Keratinocyte (primary cell): ENCODE results near the gene MICAL3.

Experiments used
- EZH2 ChIP-seq: IDR thresholded peaks from one replicate; pipeline ENCODE4 v1.6.1; 2012; ENCODE audit warnings: inconsistent platforms, mild to moderate bottlenecking, low read length, moderate library complexity
- TF ChIP-seq, protein P1 (sequence below), 3 experiments: IDR thresholded peaks in 1 of 3; conservative IDR thresholded peaks in 1 of 3; optimal IDR thresholded peaks in 1 of 3; 2 replicates in 2 of 3; 3 replicates in 1 of 3; pipeline versions ENCODE3 to v1.5.1; 2011; ENCODE audit warnings: low read length in 3 of 3, mild to moderate bottlenecking in 3 of 3, moderate library complexity in 2 of 3, control low read depth in 1 of 3, inconsistent platforms in 1 of 3; ENCODE audit not compliant: insufficient read depth in 2 of 3; ENCODE audit errors: extremely low read depth in 1 of 3

DNA sequence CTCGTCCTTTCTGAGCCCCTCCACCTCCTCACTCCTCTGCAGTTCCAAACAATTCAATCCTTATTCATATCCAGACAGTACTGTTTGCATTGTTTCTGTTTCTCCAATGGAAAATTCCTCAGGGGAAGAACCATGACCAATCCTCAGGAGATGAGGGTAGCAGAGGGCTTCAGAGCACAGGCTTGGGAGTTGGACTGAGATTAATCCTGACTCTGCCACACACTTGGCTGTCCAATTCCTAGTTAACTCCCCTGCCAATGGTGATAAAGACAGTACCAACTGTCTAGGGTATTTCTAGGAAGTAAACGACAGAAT, 58.0 kb downstream of the MICAL3 start:
- TF ChIP-seq, protein P1, sequence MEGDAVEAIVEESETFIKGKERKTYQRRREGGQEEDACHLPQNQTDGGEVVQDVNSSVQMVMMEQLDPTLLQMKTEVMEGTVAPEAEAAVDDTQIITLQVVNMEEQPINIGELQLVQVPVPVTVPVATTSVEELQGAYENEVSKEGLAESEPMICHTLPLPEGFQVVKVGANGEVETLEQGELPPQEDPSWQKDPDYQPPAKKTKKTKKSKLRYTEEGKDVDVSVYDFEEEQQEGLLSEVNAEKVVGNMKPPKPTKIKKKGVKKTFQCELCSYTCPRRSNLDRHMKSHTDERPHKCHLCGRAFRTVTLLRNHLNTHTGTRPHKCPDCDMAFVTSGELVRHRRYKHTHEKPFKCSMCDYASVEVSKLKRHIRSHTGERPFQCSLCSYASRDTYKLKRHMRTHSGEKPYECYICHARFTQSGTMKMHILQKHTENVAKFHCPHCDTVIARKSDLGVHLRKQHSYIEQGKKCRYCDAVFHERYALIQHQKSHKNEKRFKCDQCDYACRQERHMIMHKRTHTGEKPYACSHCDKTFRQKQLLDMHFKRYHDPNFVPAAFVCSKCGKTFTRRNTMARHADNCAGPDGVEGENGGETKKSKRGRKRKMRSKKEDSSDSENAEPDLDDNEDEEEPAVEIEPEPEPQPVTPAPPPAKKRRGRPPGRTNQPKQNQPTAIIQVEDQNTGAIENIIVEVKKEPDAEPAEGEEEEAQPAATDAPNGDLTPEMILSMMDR (optimal IDR thresholded peaks at IDR 0.05 in 1 of 3, IDR thresholded peaks at IDR 0.05 in 1 of 3, conservative IDR thresholded peaks at IDR 0.05 in 1 of 3; ENCODE audit: extremely low read depth in 1 of 3, insufficient read depth in 2 of 3, low read length in 3 of 3), result no peak
- no peak for TF ChIP-seq EZH2
